ENCODE data around the gene SNX9. TPM values are rescaled to one million over a fixed set of nuclear protein-coding genes. Genes with fewer than 3 reads are reported as not detected.
"Not testable (repeated sequence)": the region's sequence is repeated elsewhere in the genome, so short reads cannot be mapped to it uniquely, and the experiment has no call there.

The SNX9 gene
- total RNA-seq, 1 donor from 2014 or later, result 68.6 TPM

- Mint-ChIP-seq H3K36me3 (ENCODE audit: low read depth, unreplicated experiment) (no peaks in the 10 kb centered on the region), H3K9me3 (ENCODE audit: unreplicated experiment) (no peaks in the 10 kb centered on the region), H3K27ac (ENCODE audit: unreplicated experiment) (peak overlapping the region; percentile 88), H3K27me3 (ENCODE audit: unreplicated experiment) (peaks cover 2% of the 10 kb centered on the region), H3K4me3 (ENCODE audit: unreplicated experiment) (no peak overlapping the region), H3K4me1 (ENCODE audit: unreplicated experiment) (peaks cover 30% of the 10 kb centered on the region)
- DNase-seq (ENCODE audit: low spot score), result no peak
- TF ChIP-seq, protein P1, sequence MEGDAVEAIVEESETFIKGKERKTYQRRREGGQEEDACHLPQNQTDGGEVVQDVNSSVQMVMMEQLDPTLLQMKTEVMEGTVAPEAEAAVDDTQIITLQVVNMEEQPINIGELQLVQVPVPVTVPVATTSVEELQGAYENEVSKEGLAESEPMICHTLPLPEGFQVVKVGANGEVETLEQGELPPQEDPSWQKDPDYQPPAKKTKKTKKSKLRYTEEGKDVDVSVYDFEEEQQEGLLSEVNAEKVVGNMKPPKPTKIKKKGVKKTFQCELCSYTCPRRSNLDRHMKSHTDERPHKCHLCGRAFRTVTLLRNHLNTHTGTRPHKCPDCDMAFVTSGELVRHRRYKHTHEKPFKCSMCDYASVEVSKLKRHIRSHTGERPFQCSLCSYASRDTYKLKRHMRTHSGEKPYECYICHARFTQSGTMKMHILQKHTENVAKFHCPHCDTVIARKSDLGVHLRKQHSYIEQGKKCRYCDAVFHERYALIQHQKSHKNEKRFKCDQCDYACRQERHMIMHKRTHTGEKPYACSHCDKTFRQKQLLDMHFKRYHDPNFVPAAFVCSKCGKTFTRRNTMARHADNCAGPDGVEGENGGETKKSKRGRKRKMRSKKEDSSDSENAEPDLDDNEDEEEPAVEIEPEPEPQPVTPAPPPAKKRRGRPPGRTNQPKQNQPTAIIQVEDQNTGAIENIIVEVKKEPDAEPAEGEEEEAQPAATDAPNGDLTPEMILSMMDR (IDR thresholded peaks at IDR 0.05; ENCODE audit: unreplicated experiment), result no peak
These were observed 31.6 kb upstream of the SNX9 start for GRCh38 chr6:157791450-157791849.

GRCh38 chr6:157792671-157793070, 30.4 kb upstream of the SNX9 start:
- Mint-ChIP-seq H3K9me3 (ENCODE audit: unreplicated experiment) (no peaks in the 10 kb centered on the region), H3K4me1 (ENCODE audit: unreplicated experiment) (peaks cover 30% of the 10 kb centered on the region), H3K27me3 (ENCODE audit: unreplicated experiment) (peaks cover 2% of the 10 kb centered on the region), H3K36me3 (ENCODE audit: low read depth, unreplicated experiment) (no peaks in the 10 kb centered on the region), H3K4me3 (ENCODE audit: unreplicated experiment) (no peak overlapping the region), H3K27ac (ENCODE audit: unreplicated experiment) (peak overlapping the region; percentile 84)
- no peak for DNase-seq (ENCODE audit: low spot score)
- TF ChIP-seq, protein P1 (IDR thresholded peaks at IDR 0.05; ENCODE audit: unreplicated experiment), result no peak

DNA sequence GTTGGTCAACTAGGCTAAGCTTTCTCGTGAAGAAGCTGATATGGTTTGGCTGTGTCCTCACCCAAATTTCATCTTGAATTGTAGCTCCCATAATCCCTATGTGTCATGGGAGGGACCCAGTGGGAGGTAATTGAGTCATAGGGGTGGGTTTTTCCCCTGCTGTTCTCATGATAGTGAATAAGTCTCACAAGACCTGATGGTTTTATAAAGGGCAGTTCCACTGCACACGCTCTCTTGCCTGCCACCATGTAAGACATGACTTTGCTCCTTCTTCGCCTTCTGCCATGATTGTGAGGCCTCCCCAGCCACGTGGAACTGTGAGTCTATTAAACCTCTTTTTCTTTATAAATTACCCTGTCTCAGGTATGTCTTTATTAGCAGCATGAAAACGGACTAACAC, 29.0 kb upstream of the SNX9 start:
- not testable (repeated sequence) for H3K4me3 Mint-ChIP-seq (ENCODE audit: unreplicated experiment); H3K27ac Mint-ChIP-seq (ENCODE audit: unreplicated experiment); H3K9me3 Mint-ChIP-seq (ENCODE audit: unreplicated experiment); H3K36me3 Mint-ChIP-seq (ENCODE audit: low read depth, unreplicated experiment); H3K27me3 Mint-ChIP-seq (ENCODE audit: unreplicated experiment); DNase-seq (ENCODE audit: low spot score)
- H3K4me1 Mint-ChIP-seq (ENCODE audit: unreplicated experiment), result peaks cover 30% of the 10 kb centered on the region

DNA sequence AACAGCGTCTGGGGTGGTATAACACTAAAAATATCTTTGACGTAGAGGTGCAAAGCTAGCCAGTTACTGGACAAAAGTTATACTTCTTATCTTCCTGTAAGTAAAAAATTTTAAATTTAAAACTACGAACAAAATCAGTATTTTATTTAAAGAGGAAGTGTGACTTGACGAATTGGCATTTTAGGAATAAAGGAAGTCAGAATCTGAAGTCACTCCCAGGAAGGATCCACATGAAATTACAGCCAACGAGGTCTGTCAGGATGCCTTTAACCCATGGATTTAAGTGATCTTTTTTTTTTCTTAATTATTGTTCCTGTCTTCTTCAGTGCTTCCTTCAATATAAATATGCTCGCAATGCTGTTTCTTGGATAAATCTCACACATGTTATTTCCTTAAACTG, 27.2 kb upstream of the SNX9 start:
- no peaks in the 10 kb centered on the region for H3K36me3 Mint-ChIP-seq (ENCODE audit: low read depth, unreplicated experiment)
- no peak overlapping the region for H3K27ac Mint-ChIP-seq (ENCODE audit: unreplicated experiment)
- peaks cover 22% of the 10 kb centered on the region for H3K4me1 Mint-ChIP-seq (ENCODE audit: unreplicated experiment)
- H3K4me3 Mint-ChIP-seq (ENCODE audit: unreplicated experiment), result no peak overlapping the region
- H3K27me3 Mint-ChIP-seq (ENCODE audit: unreplicated experiment), result no peaks in the 10 kb centered on the region
- DNase-seq (ENCODE audit: low spot score), result no peak
- TF ChIP-seq, protein P1 (IDR thresholded peaks at IDR 0.05; ENCODE audit: unreplicated experiment), result no peak
- no peaks in the 10 kb centered on the region for H3K9me3 Mint-ChIP-seq (ENCODE audit: unreplicated experiment)

GRCh38 chr6:157798851-157799250, 24.2 kb upstream of the SNX9 start:
- H3K9me3 Mint-ChIP-seq (ENCODE audit: unreplicated experiment), result no peaks in the 10 kb centered on the region
- no peak overlapping the region for H3K27ac Mint-ChIP-seq (ENCODE audit: unreplicated experiment)
- H3K27me3 Mint-ChIP-seq (ENCODE audit: unreplicated experiment), result no peaks in the 10 kb centered on the region
- TF ChIP-seq, protein P1 (IDR thresholded peaks at IDR 0.05; ENCODE audit: unreplicated experiment), result no peak
- H3K36me3 Mint-ChIP-seq (ENCODE audit: low read depth, unreplicated experiment), result no peaks in the 10 kb centered on the region
- DNase-seq (ENCODE audit: low spot score), result no peak
- H3K4me3 Mint-ChIP-seq (ENCODE audit: unreplicated experiment), result no peak overlapping the region
- H3K4me1 Mint-ChIP-seq (ENCODE audit: unreplicated experiment), result peaks cover 3% of the 10 kb centered on the region

GRCh38 chr6:157799561-157799960, 23.5 kb upstream of the SNX9 start:
- H3K27ac Mint-ChIP-seq (ENCODE audit: unreplicated experiment); DNase-seq (ENCODE audit: low spot score); H3K27me3 Mint-ChIP-seq (ENCODE audit: unreplicated experiment); H3K4me1 Mint-ChIP-seq (ENCODE audit: unreplicated experiment); H3K9me3 Mint-ChIP-seq (ENCODE audit: unreplicated experiment); H3K36me3 Mint-ChIP-seq (ENCODE audit: low read depth, unreplicated experiment); H3K4me3 Mint-ChIP-seq (ENCODE audit: unreplicated experiment): not testable (repeated sequence)

Data from endothelial cell (in vitro differentiated cells).